Stimulated activated effector memory CD8-positive, alpha-beta T cell treated with anti-CD3 and anti-CD28 coated beads, Interleukin-12 subunit alpha, Interleukin-12 subunit beta, amount 100 ng/mL, for 72 hours (primary cell): ENCODE results near the gene CDK5RAP2.

ENCODE experiments used
- ATAC-seq: fragments of 150-1000 bp; cut with Tn5 transposase; 2 replicates; pipeline ENCODE4 v1.10.0; 2021
- DNase-seq, 2 donors: peaks; one replicate each; pipeline ENCODE4 v3.0.0; 2021 to 2022; ENCODE audit warnings: low spot score in 2 of 2
- H3K27ac Mint-ChIP-seq: one replicate; pipeline ENCODE4 v1.8.0; 2022; ENCODE audit warnings: mild to moderate bottlenecking, mixed read lengths
- H3K36me3 Mint-ChIP-seq: one replicate; pipeline ENCODE4 v1.8.0; 2022; ENCODE audit warnings: mild to moderate bottlenecking, mixed read lengths
- H3K4me1 Mint-ChIP-seq: one replicate; pipeline ENCODE4 v1.8.0; 2022; ENCODE audit warnings: mixed read lengths
- H3K4me3 Mint-ChIP-seq: one replicate; pipeline ENCODE4 v1.8.0; 2022; ENCODE audit warnings: mild to moderate bottlenecking, mixed read lengths
- H3K9me3 Mint-ChIP-seq: one replicate; pipeline ENCODE4 v1.8.0; 2022; ENCODE audit warnings: mixed read lengths

Gene CDK5RAP2

GRCh38 chr9:120608421-120608820 is 28.5 kb upstream of the CDK5RAP2 start:
- ATAC-seq (no peak), DNase-seq (no peak)
- Mint-ChIP-seq H3K4me1 (no peaks in the 10 kb centered on the region), H3K4me3 (no peak overlapping the region), H3K27ac (no peak overlapping the region), H3K36me3 (no peaks in the 10 kb centered on the region), H3K9me3 (no peaks in the 10 kb centered on the region)

DNA sequence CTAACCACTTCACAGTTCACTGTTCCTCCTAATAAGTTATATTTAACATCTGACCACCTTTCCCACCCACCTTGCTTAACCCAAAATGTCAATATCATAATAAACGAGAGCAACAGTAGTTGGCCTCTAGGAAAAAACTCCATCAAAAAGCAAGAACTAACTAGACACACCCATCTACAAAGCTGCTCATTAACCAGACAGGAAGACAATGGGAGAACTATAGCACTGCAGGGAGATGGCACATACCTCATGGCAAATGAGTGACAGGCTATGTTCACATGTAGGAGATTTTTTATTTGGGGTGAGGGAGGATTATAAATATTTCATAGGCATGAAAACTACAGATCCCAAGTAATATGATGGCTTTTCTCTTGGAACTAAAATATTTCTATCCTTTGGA is 23.6 kb upstream of the CDK5RAP2 start:
- Mint-ChIP-seq H3K9me3 (no peaks in the 10 kb centered on the region), H3K4me1 (no peaks in the 10 kb centered on the region), H3K4me3 (no peak overlapping the region), H3K36me3 (no peaks in the 10 kb centered on the region), H3K27ac (no peak overlapping the region)
- no peak for ATAC-seq
- DNase-seq = no peak

- no peak for ATAC-seq
- no peak for DNase-seq
- H3K27ac Mint-ChIP-seq = no peak overlapping the region
- no peaks in the 10 kb centered on the region for H3K9me3 Mint-ChIP-seq
- H3K4me1 Mint-ChIP-seq = no peaks in the 10 kb centered on the region
- H3K36me3 Mint-ChIP-seq = no peaks in the 10 kb centered on the region
- H3K4me3 Mint-ChIP-seq = no peak overlapping the region
These were observed 23.0 kb upstream of the CDK5RAP2 start for GRCh38 chr9:120603010-120603409.

DNA sequence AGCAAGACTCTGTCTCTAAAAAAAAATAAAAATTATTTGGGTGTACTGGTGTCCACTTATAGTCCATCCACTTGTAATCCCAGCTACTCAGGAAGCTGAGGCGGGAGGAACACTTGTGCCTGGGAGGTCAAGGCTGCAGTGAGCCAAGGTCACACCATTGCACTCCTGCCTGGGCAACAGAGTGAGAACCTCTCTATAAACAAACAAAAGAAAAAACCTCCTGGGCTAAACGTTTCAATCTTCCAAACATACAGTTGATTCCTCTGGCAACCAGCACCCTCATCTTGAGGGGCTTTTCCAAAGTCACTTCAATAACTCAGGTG is 13.9 kb upstream of the CDK5RAP2 start:
- no peak for ATAC-seq
- Mint-ChIP-seq H3K27ac (no peak overlapping the region), H3K4me1 (no peaks in the 10 kb centered on the region), H3K9me3 (no peaks in the 10 kb centered on the region), H3K36me3 (no peaks in the 10 kb centered on the region), H3K4me3 (no peak overlapping the region)
- no peak for DNase-seq

GRCh38 chr9:120593250-120593954 is 13.4 kb upstream of the CDK5RAP2 start:
- Mint-ChIP-seq H3K9me3 (no peaks in the 10 kb centered on the region), H3K4me1 (no peaks in the 10 kb centered on the region), H3K27ac (no peak overlapping the region), H3K36me3 (no peaks in the 10 kb centered on the region), H3K4me3 (no peak overlapping the region)
- no peak for ATAC-seq
- DNase-seq = no peak

DNA sequence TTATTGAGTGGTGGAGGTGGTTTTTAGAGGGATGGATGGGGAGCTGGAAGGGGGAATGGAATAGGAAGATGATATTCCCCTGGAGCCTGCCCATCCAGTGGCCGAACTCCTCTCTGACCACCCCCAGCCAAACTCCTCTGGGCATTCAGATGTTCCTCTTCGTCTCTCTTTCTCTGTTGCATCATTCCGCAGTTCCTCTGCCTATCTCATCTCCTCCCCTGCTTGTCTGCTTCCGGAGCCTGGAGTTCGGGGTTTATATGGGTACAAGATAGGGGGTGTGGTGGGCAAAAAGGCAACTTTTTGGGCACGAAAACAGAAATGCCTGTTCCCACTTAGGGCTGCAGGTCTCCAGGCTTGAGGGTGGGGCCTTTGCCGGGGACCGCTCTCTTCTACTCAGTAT is 12.2 kb upstream of the CDK5RAP2 start:
- Mint-ChIP-seq H3K9me3 (no peaks in the 10 kb centered on the region), H3K36me3 (no peaks in the 10 kb centered on the region), H3K4me1 (no peaks in the 10 kb centered on the region), H3K27ac (no peak overlapping the region), H3K4me3 (no peak overlapping the region)
- no peak for ATAC-seq
- no peak for DNase-seq

GRCh38 chr9:120587328-120587727 is 7.4 kb upstream of the CDK5RAP2 start:
- Mint-ChIP-seq H3K36me3 (no peaks in the 10 kb centered on the region), H3K4me3 (no peak overlapping the region), H3K9me3 (no peaks in the 10 kb centered on the region), H3K4me1 (peaks cover 14% of the 10 kb centered on the region), H3K27ac (no peak overlapping the region)
- ATAC-seq = no peak
- no peak for DNase-seq

GRCh38 chr9:120583958-120584369 is 4.0 kb upstream of the CDK5RAP2 start:
- peaks cover 30% of the 10 kb centered on the region for H3K4me1 Mint-ChIP-seq
- H3K9me3 Mint-ChIP-seq = peaks cover 2% of the 10 kb centered on the region
- no peak overlapping the region for H3K4me3 Mint-ChIP-seq
- peak overlapping the region; percentile 14 for H3K27ac Mint-ChIP-seq
- ATAC-seq (peak; percentile 45), DNase-seq (no peak)
- peaks cover 21% of the 10 kb centered on the region for H3K36me3 Mint-ChIP-seq

DNA sequence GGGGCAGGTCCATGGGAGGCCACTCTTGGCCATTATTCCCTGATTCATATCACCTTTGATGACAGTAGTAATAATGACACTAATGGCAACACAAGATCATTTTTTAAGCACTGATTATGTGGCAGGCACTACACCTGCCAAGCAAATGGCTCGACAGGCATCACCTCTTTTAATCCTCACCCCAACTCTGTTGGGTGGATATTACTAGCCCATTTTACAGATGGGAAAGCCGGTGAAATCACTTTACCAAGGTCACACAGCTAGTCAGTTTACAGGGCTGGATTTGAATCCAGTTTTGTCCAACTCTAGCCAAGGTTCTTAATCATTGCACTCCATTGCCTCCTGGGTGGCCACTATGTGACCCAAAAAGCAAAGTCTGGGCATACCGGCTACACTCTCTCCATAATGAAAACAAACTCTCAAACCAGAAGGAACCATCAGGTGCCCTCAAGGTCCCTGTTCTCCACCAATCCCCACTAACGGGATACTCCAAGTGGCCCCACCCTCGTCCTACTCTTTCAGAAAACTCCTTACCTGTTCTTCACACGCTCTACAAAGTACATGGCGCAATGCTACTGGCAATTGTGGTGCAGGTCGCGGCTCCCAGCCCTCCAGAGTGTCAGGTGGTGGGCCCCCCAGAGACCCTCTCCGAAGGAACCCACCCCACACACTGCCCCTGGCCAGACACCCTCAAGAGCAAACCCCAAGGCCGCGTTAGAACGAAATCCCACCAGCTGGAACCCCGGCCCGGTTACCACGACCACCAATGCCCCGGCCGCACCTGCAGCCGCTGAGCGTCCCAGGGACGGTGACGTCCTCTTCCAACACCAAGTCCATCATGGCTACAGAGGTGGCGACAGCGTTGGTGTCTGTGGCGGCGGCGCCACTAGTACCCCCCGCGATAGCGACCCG is 572 bp downstream of the CDK5RAP2 start:
- peak; percentile 67 for ATAC-seq
- peak overlapping the region; percentile 99 for H3K27ac Mint-ChIP-seq
- H3K36me3 Mint-ChIP-seq = peaks cover 34% of the 10 kb centered on the region
- H3K9me3 Mint-ChIP-seq = peaks cover 2% of the 10 kb centered on the region
- DNase-seq = no peak
- H3K4me3 Mint-ChIP-seq = peak overlapping the region; percentile 97
- H3K4me1 Mint-ChIP-seq = peaks cover 50% of the 10 kb centered on the region

GRCh38 chr9:120574473-120574872 is 5.5 kb downstream of the CDK5RAP2 start:
- DNase-seq (no peak), ATAC-seq (no peak)
- Mint-ChIP-seq H3K9me3 (no peaks in the 10 kb centered on the region), H3K27ac (peak overlapping the region; percentile 51), H3K36me3 (peaks cover 46% of the 10 kb centered on the region), H3K4me1 (peaks cover 45% of the 10 kb centered on the region), H3K4me3 (no peak overlapping the region)

DNA sequence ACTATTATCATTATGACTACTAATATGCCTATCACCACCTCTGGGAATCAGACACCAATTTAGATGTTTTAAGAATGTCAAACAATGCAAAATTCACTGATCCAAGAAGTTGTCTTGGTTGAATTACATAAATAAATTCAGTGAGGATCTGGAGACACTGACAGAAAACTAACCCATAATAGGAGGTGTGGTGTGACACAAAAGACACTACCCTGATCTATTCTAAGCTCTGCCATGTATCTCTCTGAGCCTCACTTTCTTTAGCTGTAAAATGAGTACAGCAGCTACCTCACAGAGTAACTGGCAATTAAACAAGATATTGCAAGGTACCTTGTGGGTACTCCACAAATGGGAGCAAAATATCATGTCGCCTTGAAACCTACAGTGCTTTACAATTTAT is 7.5 kb downstream of the CDK5RAP2 start:
- ATAC-seq = no peak
- no peak for DNase-seq
- Mint-ChIP-seq H3K4me1 (peaks cover 35% of the 10 kb centered on the region), H3K27ac (no peak overlapping the region), H3K4me3 (no peak overlapping the region), H3K36me3 (peaks cover 54% of the 10 kb centered on the region), H3K9me3 (no peaks in the 10 kb centered on the region)

GRCh38 chr9:120571443-120572257 is 8.3 kb downstream of the CDK5RAP2 start:
- peaks cover 59% of the 10 kb centered on the region for H3K36me3 Mint-ChIP-seq
- DNase-seq = no peak
- ATAC-seq = no peak
- peaks cover 29% of the 10 kb centered on the region for H3K4me1 Mint-ChIP-seq
- H3K4me3 Mint-ChIP-seq = no peak overlapping the region
- no peaks in the 10 kb centered on the region for H3K9me3 Mint-ChIP-seq
- no peak overlapping the region for H3K27ac Mint-ChIP-seq

DNA sequence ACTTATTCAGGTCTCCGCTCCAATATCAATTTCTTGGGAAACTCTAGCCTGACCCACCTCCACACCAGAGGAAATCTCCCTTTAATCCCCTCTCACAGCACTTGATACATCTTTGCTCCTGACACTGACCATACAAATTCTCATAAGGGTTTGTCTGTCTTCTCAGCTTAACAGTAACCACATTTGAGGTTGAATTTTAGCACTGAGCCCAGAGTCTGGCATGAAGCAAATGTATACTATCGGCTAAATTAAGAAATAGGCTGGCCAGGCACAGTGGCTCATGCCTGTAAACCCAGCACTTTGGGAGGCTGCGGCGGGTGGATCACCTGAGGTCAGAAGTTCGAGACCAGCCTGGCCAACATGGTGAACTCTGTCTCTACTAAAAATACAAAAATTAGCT is 9.7 kb downstream of the CDK5RAP2 start:
- Mint-ChIP-seq H3K27ac (no peak overlapping the region), H3K36me3 (peaks cover 62% of the 10 kb centered on the region), H3K4me3 (no peak overlapping the region), H3K9me3 (no peaks in the 10 kb centered on the region), H3K4me1 (peaks cover 24% of the 10 kb centered on the region)
- no peak for ATAC-seq
- DNase-seq = no peak

DNA sequence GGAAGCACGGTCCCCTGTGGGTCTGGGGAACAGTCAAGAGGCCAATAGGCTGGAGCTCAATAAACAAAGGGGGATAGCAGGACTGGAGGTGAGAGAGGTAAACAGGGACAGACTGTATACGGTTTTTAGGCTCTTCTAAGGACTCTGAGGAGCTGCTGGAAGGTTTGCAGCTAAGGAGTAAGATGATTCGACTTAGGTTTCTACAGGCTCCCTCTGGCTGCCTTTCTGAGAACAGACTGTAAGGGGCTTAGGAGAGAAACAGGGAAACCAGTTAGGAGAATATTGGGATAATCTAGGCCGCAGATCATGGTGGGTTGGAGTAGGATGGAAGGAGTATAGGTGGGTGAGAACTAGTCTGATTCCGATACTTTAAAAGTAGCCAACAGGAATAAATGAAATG is 10.4 kb downstream of the CDK5RAP2 start:
- H3K9me3 Mint-ChIP-seq = no peaks in the 10 kb centered on the region
- no peak overlapping the region for H3K27ac Mint-ChIP-seq
- DNase-seq = no peak
- peaks cover 28% of the 10 kb centered on the region for H3K4me1 Mint-ChIP-seq
- H3K4me3 Mint-ChIP-seq = no peak overlapping the region
- no peak for ATAC-seq
- peaks cover 64% of the 10 kb centered on the region for H3K36me3 Mint-ChIP-seq

- Mint-ChIP-seq H3K9me3 (no peaks in the 10 kb centered on the region), H3K36me3 (peaks cover 72% of the 10 kb centered on the region), H3K4me3 (no peak overlapping the region), H3K4me1 (peaks cover 21% of the 10 kb centered on the region), H3K27ac (no peak overlapping the region)
- ATAC-seq (no peak), DNase-seq (no peak)
These were observed 11.2 kb downstream of the CDK5RAP2 start for GRCh38 chr9:120568816-120569215.
